GM12874 (cell line): ENCODE data around the gene ODAPH.

ENCODE experiments used
- CTCF ChIP-seq: IDR thresholded peaks from 2 replicates; pipeline ENCODE4 v1.5.1; 2011; ENCODE audit warnings: low read depth, mild to moderate bottlenecking, control low read depth, low read length, moderate library complexity; ENCODE audit not compliant: insufficient read depth

The ODAPH gene

GRCh38 chr4:75555294-75556164 is at the start of gene ODAPH:
Gene ODAPH (plus strand): TSS chr4:75556066. CDS start chr4:75556083, 17 bp downstream.
- no peak for TF ChIP-seq CTCF

- no peak for TF ChIP-seq CTCF
Observed at GRCh38 chr4:75511841-75512240, 44.0 kb upstream of the ODAPH start.

GRCh38 chr4:75512386-75513211 is 43.3 kb upstream of the ODAPH start:
- TF ChIP-seq CTCF = no peak

- TF ChIP-seq CTCF = no peak
Observed at GRCh38 chr4:75513526-75514130, 42.2 kb upstream of the ODAPH start.

GRCh38 chr4:75514131-75514948 is 41.5 kb upstream of the ODAPH start, which contains the start of the genes RCHY1 and THAP6:
Gene RCHY1 (minus strand): TSS chr4:75514403. CDS start chr4:75514286, 117 bp downstream.
Gene THAP6 (plus strand): TSS chr4:75514473. CDS start chr4:75515453, 980 bp downstream.
- no peak for TF ChIP-seq CTCF

GRCh38 chr4:75514949-75515612 is 40.8 kb upstream of the ODAPH start:
- TF ChIP-seq CTCF = no peak
